Uterus (tissue), 2 donors: Measurements from ENCODE around the gene ZDHHC18.

Experiments
- POLR2A ChIP-seq, 2 donors: fragments of 450-650 bp; IDR thresholded peaks; one replicate each; pipeline ENCODE4 v1.6.1; 2016; ENCODE audit warnings: antibody characterized with exemption in 2 of 2, mild to moderate bottlenecking in 1 of 2, moderate library complexity in 1 of 2
- TF ChIP-seq, protein P1 (sequence below), 4 experiments: fragments of 200-600 bp in 2 of 4; fragments of 450-650 bp in 2 of 4; sonication (generic) in 2 of 4; IDR thresholded peaks; one replicate each; pipeline ENCODE4 v1.5.1; 2016 to 2019; ENCODE audit warnings: antibody characterized with exemption in 4 of 4, mild to moderate bottlenecking in 2 of 4, moderate library complexity in 1 of 4

- TF ChIP-seq, protein P1, sequence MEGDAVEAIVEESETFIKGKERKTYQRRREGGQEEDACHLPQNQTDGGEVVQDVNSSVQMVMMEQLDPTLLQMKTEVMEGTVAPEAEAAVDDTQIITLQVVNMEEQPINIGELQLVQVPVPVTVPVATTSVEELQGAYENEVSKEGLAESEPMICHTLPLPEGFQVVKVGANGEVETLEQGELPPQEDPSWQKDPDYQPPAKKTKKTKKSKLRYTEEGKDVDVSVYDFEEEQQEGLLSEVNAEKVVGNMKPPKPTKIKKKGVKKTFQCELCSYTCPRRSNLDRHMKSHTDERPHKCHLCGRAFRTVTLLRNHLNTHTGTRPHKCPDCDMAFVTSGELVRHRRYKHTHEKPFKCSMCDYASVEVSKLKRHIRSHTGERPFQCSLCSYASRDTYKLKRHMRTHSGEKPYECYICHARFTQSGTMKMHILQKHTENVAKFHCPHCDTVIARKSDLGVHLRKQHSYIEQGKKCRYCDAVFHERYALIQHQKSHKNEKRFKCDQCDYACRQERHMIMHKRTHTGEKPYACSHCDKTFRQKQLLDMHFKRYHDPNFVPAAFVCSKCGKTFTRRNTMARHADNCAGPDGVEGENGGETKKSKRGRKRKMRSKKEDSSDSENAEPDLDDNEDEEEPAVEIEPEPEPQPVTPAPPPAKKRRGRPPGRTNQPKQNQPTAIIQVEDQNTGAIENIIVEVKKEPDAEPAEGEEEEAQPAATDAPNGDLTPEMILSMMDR (IDR thresholded peaks at IDR 0.05) = no peak
- TF ChIP-seq POLR2A (IDR thresholded peaks at IDR 0.05) = no peak
Measured at GRCh38 chr1:26890467-26890796, 63.9 kb downstream of the ZDHHC18 start.
